HG03571 (cell line): Measurements from ENCODE around the gene ZNF775.
A peak's percentile ranks its signal among the peaks of the same experiment; 100 is the strongest.

Experiments used
- ATAC-seq: cut with Tn5 transposase; IDR thresholded peaks from one replicate; pipeline ENCODE4 v1.9.1; 2021; ENCODE audit not compliant: unreplicated experiment

The ZNF775 gene

DNA sequence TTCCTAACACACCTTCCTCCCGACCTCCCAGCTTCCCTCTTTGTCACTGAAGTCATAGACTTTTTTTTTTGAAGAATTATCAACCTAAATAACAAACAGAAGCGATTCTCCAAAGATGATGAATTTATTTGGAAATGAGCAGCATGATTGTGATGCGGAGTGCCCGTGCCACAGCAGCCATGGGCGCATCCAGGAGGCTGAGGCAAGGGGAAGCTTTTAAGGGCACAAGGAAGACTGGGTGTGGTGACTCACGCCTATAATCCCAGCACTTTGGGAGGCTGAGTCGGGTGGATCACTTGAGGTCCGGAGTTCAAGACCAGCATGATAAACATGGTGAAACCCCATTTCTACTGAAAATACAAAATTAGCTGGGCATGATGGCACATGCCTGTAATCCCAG is 55.1 kb downstream of the ZNF775 start:
- ATAC-seq: no peak

DNA sequence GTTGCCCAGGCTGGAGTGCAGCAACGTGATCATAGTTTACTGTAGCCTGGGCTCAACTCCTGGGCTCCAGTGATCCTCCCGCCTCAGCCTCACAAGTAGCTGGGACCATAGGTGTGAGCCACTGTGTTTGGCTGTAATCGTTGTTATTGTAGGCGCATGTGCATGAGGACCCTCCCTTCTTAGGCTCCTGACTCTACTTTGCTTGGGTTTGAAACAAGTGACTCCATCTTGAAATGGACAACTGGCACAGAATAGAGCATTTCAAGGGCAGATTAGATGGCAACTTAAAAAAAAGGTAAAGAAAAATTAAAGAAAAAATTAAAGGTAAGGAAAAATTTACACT is 55.9 kb downstream of the ZNF775 start:
- ATAC-seq: no peak

DNA sequence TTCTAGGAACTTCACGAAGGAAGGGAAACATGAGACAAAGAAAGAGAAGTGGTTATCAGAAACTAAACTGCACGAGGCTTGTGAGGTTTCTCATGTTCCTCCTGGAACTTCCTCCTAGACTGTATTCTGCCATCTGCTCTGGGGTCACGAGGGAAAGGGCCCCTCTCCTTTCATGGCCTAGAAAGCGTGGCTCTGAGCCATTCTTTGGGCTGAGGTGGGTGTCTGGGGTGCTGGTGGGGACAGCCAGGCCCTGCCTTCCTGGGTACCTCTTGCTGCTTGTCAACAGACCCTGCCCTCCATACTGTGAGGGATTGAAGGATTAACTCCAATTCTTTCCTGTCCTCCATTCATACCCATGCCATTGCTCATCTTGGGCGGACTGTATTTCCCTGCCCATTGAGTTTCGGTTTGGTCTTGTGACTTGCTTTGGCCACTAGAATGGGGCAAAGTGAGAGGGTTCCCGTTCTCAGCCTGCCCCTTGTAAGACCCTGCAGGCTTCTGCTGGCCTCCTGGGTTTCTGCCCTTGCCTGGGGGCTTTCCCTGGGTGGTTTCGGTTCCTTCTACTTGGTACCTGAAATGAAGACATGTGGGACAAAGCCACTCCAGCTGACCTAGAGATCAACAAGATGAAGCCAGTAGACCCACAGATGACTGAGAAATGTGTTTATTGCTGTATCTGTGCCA is 56.4 kb downstream of the ZNF775 start:
- peak; percentile 93 for ATAC-seq

DNA sequence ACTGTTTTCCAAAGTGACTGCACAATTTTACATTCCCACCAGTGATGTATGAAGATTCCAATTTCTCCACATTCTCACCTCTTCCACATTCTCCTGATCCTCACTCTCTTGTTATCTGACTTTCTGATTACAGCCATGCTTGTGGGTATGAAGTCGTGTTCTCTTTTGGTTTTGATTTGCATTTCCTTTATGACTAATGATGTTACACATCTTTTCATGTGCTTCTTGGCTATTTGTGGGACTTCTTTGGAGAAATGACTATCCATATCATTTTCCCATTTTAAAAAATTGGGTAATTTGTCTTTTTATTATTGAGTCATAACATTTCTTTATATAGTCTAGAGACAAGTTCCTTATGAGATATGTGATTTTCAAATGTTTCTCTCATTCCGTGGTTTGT is 60.8 kb downstream of the ZNF775 start:
- ATAC-seq: no peak

DNA sequence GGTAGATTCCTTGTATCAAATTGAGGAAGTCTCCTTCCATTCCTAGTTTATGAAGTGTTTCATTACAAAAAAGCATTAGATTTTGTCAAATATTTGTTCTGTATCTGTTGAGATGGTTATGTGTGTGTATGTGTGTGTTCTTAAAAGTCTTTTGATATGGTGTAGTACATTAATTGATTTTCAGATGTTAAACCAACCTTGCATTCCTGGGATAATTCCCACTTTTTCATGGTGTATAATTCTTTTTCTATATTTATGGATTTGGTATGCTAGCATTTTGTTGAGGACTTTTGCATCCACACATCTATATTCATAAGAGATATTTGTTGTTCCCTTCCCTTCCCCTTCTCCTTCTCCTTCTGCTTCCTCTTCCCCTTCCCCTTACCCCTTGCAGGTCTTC is 62.4 kb downstream of the ZNF775 start:
- ATAC-seq: no peak

DNA sequence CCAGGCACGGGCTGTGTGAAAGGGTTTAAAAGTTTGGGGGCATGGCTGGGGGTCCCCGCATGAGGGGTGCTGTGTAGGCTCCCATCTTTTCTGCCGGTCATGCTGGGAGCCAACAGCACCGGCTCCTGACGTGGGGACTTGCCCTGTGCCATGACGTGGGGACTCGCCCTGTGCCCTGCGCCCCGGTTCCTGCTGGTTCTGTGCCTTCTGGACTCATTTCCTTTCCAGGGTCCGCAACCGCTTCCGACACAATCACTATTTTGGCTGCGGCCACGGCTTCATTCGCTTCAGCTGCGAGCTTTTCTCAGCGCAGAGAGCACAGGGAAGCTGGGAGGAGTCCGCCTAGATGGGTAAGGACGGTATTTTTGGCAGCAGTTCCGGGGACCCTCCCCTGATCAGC is 63.7 kb downstream of the ZNF775 start:
- ATAC-seq: no peak

DNA sequence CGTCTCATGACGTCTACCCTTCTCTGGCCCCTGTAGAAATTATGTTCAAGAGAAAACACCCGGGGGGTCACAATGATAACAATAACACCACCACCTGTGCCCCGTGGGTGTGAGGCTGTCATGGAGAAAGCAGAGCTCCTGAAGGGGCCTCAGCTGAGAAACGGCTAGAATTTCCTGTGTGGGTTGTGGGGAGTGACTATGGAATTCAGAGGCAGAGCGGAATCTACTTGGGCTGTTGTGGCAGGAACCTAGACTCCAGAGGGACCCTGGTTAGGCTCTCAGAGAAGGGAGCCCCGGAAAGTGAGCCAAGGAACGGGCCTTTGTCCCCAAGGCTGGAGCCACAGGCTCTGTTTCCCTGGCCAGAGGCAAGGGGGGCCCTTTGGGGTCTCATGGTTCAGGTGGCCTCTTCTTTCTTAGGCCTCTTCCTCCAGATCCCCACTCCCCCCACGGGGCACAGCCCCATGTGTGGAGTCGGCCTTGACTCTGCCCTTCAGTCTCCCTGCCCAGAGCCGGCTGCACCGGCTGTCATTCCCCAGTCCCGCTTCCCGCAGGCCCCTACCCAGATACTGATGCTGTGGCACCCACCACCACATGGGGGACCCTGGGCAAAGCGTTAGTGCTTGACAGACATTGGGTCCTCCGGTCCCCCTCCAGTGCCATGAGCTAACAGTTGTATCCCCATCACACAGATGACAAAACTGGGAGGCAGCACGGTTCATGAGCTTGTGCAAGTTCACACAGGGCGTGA is 64.8 kb downstream of the ZNF775 start:
- ATAC-seq: no peak

DNA sequence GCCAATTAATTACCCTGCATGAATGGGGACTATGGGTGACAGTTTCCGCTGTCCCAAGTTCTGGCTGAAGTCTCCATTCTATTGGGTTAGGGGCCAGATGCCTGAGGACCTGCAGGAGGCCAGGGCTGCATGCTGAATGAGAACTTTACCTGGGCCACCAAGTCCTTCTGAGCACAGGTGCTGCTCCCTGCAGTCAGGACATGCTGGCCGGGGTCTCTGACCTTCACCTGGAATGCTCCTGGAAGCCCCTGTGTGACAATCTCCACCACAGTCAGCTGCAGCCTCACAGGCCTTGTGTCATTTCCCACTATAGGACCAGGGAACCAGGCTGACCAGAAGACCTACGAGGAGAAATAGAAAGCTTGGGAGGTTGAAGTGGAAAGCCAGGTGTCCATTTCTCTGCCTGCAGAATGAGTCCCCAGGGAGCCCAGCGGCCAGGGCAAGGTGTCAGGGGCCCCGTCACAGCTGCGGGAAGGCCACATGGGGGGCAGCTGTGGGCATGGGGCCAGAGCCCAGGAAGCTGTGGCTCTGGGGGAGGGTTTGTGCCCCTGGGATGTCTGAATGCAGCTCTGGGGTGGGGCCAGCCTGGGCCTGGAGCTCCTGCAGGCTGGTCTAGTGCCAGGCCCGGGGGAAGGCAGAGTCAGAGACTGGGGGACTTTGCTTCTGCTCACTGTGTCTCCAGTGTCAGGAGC is 65.7 kb downstream of the ZNF775 start:
- no peak for ATAC-seq

DNA sequence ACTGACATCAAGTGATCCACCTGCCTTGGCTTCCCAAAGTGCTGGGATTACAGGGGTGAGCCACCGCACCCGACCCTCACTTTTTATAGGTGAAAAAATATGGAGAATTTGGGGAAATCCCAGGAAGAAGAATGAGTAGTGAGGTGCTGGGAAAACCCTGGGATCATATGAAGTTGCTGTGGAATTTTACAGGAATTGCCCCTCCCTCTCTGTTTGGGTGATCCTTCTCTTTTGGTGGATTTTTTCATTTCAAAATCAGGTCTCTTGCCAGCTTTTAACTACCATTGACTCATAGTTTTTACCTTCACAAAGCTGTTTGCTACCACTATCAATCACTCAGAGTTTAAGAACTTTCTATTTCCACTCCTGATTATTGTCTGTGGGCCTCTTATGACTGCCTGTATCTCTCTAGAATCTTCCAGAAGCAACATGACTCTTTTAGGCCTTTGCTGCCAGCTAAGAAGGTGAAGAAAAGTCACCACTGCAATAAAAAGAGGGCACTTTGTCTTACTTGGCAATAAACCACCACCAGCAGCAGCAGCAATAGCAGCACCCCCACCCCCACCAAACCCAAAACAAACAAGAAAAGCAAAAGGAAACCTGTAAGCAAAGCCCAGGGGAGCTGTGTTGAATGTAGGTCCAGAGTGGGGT is 67.3 kb downstream of the ZNF775 start:
- ATAC-seq: no peak
